ENCODE data around the gene FLNB.
"Not testable (repeated sequence)": the region's sequence is repeated elsewhere in the genome, so short reads cannot be mapped to it uniquely, and the experiment has no call there.

FLNB gene

GRCh38 chr3:58054652-58055051 is 46.4 kb downstream of the FLNB start:
- DNase-seq (ENCODE audit: low spot score), result no peak
- Histone ChIP-seq H3K27ac (peak overlapping the region in 1 of 2 donors; percentile 1), H3K4me3 (no peak overlapping the region)

GRCh38 chr3:58055314-58055713 is 47.1 kb downstream of the FLNB start:
- no peak for DNase-seq (ENCODE audit: low spot score)
- Histone ChIP-seq H3K27ac (no peak overlapping the region), H3K4me3 (no peak overlapping the region)
- no peak for TF ChIP-seq CTCF (IDR thresholded peaks at IDR 0.05)

More at GRCh38 chr3:58054652-58055051, 46.4 kb downstream of the FLNB start:
- TF ChIP-seq CTCF (IDR thresholded peaks at IDR 0.05), result no peak

- not testable (repeated sequence) for DNase-seq (ENCODE audit: low spot score); H3K27ac ChIP-seq; H3K4me3 ChIP-seq
These were observed 47.7 kb downstream of the FLNB start for GRCh38 chr3:58055891-58056290.

- H3K4me3 ChIP-seq, result no peak overlapping the region
- no peak for DNase-seq (ENCODE audit: low spot score)
- TF ChIP-seq CTCF (IDR thresholded peaks at IDR 0.05), result no peak
- H3K27ac ChIP-seq, result peak overlapping the region; percentile 69 to 87
These were observed 50.4 kb downstream of the FLNB start for GRCh38 chr3:58058361-58059263.

- Histone ChIP-seq H3K4me3 (peak overlapping the region; percentile 46), H3K27ac (peak overlapping the region; percentile 69 to 87)
- DNase-seq (ENCODE audit: low spot score), result no peak
- TF ChIP-seq CTCF (IDR thresholded peaks at IDR 0.05), result no peak
These were observed 51.4 kb downstream of the FLNB start for GRCh38 chr3:58059349-58060321.

- Histone ChIP-seq H3K4me3 (no peak overlapping the region), H3K27ac (peak overlapping the region; percentile 64 to 79)
- no peak for DNase-seq (ENCODE audit: low spot score)
- no peak for TF ChIP-seq CTCF (IDR thresholded peaks at IDR 0.05)
These were observed 54.2 kb downstream of the FLNB start for GRCh38 chr3:58062472-58062871.
